Measurements from ENCODE around the gene LRRC71.

LRRC71 gene

DNA sequence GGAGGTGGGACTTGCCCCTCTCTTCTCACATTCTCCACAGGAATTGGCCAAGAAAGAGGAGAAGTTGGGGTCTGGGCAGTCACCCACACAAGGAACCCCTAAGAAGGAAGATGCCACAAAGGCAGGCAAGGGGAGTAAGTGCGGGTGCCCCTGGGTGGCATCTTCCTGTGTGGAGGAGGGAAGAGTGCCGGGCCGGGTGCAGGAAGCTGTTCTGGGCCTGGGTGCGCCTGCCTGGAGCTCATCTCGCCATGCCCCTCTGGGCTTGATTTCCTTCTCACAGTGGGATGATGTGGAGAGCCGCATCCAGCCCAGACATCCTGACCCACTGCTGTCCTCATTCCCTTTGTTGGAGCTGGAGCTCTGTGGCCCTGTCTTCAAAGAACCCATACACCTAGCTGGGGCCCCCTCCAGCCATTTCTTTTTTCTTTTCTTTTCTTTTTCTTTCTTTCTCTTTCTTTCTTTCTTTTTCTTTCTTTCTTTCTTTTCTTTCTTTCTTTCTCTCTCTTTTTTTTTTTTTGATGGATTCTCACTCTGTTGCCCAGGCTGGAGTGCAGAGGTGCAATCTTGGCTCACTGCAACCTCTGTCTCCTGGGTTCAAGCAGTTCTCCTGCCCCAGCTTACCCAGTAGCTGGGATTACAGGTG, 9.3 kb downstream of the LRRC71 start:
- H3K4me3 ChIP-seq (ENCODE audit: low read depth, low read length), result no peak overlapping the region
- DNase-seq, result no peak
- H3K36me3 ChIP-seq, result peaks cover 3% of the 10 kb centered on the region
- TF ChIP-seq, protein P1, sequence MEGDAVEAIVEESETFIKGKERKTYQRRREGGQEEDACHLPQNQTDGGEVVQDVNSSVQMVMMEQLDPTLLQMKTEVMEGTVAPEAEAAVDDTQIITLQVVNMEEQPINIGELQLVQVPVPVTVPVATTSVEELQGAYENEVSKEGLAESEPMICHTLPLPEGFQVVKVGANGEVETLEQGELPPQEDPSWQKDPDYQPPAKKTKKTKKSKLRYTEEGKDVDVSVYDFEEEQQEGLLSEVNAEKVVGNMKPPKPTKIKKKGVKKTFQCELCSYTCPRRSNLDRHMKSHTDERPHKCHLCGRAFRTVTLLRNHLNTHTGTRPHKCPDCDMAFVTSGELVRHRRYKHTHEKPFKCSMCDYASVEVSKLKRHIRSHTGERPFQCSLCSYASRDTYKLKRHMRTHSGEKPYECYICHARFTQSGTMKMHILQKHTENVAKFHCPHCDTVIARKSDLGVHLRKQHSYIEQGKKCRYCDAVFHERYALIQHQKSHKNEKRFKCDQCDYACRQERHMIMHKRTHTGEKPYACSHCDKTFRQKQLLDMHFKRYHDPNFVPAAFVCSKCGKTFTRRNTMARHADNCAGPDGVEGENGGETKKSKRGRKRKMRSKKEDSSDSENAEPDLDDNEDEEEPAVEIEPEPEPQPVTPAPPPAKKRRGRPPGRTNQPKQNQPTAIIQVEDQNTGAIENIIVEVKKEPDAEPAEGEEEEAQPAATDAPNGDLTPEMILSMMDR (IDR thresholded peaks at IDR 0.05; ENCODE audit: low read depth, low read length), result no peak
- H3K9me3 ChIP-seq (ENCODE audit: severe bottlenecking), result no peaks in the 10 kb centered on the region
- no peak overlapping the region for H3K27ac ChIP-seq
- peaks cover 10% of the 10 kb centered on the region for H3K27me3 ChIP-seq (ENCODE audit: insufficient read depth, low read depth, severe bottlenecking)

GRCh38 chr1:156930483-156930882, 10.1 kb downstream of the LRRC71 start:
- peaks cover 10% of the 10 kb centered on the region for H3K27me3 ChIP-seq (ENCODE audit: insufficient read depth, low read depth, severe bottlenecking)
- H3K36me3 ChIP-seq, result peaks cover 9% of the 10 kb centered on the region
- no peak for DNase-seq
- no peak overlapping the region for H3K4me3 ChIP-seq (ENCODE audit: low read depth, low read length)
- TF ChIP-seq, protein P1 (IDR thresholded peaks at IDR 0.05; ENCODE audit: low read depth, low read length), result no peak
- H3K27ac ChIP-seq, result no peak overlapping the region
- no peaks in the 10 kb centered on the region for H3K9me3 ChIP-seq (ENCODE audit: severe bottlenecking)

- TF ChIP-seq, protein P1 (IDR thresholded peaks at IDR 0.05; ENCODE audit: low read depth, low read length), result no peak
- no peaks in the 10 kb centered on the region for H3K9me3 ChIP-seq (ENCODE audit: severe bottlenecking)
- DNase-seq, result no peak
Observed at GRCh38 chr1:156931211-156931952, 10.9 kb downstream of the LRRC71 start.

GRCh38 chr1:156931974-156932710, 11.7 kb downstream of the LRRC71 start:
- Histone ChIP-seq H3K4me3 (ENCODE audit: low read depth, low read length) (no peak overlapping the region), H3K27me3 (ENCODE audit: insufficient read depth, low read depth, severe bottlenecking) (peaks cover 8% of the 10 kb centered on the region), H3K9me3 (ENCODE audit: severe bottlenecking) (no peaks in the 10 kb centered on the region), H3K27ac (no peak overlapping the region), H3K36me3 (peaks cover 23% of the 10 kb centered on the region)
- no peak for DNase-seq
- TF ChIP-seq, protein P1 (IDR thresholded peaks at IDR 0.05; ENCODE audit: low read depth, low read length), result no peak

More at GRCh38 chr1:156931211-156931952, 10.9 kb downstream of the LRRC71 start:
- peaks cover 10% of the 10 kb centered on the region for H3K27me3 ChIP-seq (ENCODE audit: insufficient read depth, low read depth, severe bottlenecking)
- peaks cover 16% of the 10 kb centered on the region for H3K36me3 ChIP-seq
- no peak overlapping the region for H3K27ac ChIP-seq
- no peak overlapping the region for H3K4me3 ChIP-seq (ENCODE audit: low read depth, low read length)

- TF ChIP-seq, protein P1 (IDR thresholded peaks at IDR 0.05; ENCODE audit: low read depth, low read length), result no peak
Observed at GRCh38 chr1:156933136-156933535, 12.7 kb downstream of the LRRC71 start.

More at GRCh38 chr1:156933136-156933535, 12.7 kb downstream of the LRRC71 start:
- peaks cover 8% of the 10 kb centered on the region for H3K27me3 ChIP-seq (ENCODE audit: insufficient read depth, low read depth, severe bottlenecking)
- peak overlapping the region; percentile 46; the same call in 1 of the 2 replicates for H3K27ac ChIP-seq
- DNase-seq, result peak; percentile 94
- no peaks in the 10 kb centered on the region for H3K9me3 ChIP-seq (ENCODE audit: severe bottlenecking)
- H3K4me3 ChIP-seq (ENCODE audit: low read depth, low read length), result no peak overlapping the region
- H3K36me3 ChIP-seq, result peaks cover 33% of the 10 kb centered on the region

Data from WERI-Rb-1 (cell line).